GM15510 (cell line): Measurements from ENCODE around the gene DNAH5.

ENCODE experiments used
- POLR2A ChIP-seq: IDR thresholded peaks from 3 replicates; pipeline ENCODE4 v1.6.1; 2011; ENCODE audit warnings: borderline replicate concordance; ENCODE audit not compliant: insufficient read length; ENCODE audit errors: extremely low read depth

DNAH5 gene

GRCh38 chr5:13740471-13740870, 204.0 kb downstream of the DNAH5 start:
- no peak for TF ChIP-seq POLR2A

DNA sequence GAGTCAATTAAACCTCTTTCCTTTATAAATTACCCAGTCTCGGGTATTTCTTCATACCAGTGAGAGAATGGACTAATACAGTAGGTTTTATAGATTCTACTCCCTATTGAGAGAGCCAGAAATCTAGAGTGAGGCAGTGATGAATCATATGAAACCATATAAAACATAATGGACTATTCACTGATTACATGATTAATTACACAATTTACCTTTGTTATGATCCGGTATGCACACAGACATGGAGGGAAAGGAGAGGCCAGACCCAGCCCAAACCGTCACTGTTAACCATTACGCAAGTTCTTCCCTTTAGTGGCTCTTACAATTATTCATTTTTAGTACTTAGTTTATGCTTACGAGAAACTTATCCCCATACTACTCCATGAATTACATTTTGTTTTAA, 205.0 kb downstream of the DNAH5 start:
- TF ChIP-seq POLR2A, result no peak

DNA sequence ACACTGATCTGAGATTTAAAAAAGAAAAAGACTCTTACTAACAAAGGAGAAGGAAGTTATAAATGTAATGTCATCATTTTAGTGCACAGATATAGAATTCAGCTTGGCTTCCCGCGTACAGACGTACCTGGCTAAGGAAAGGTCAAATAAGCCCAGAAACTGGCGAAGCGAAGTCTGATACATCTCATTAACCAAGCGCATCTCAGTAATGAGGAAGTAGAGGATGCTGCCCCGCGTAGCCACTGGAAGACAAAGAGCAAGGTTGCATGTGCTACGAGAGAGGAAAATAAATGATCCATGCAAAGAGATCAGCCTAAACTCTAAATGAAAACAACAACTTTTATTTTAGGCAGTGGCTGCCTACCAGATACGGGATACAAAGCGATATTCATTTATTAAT, 208.8 kb downstream of the DNAH5 start:
- no peak for TF ChIP-seq POLR2A

GRCh38 chr5:13731121-13731628, 213.3 kb downstream of the DNAH5 start:
- no peak for TF ChIP-seq POLR2A

DNA sequence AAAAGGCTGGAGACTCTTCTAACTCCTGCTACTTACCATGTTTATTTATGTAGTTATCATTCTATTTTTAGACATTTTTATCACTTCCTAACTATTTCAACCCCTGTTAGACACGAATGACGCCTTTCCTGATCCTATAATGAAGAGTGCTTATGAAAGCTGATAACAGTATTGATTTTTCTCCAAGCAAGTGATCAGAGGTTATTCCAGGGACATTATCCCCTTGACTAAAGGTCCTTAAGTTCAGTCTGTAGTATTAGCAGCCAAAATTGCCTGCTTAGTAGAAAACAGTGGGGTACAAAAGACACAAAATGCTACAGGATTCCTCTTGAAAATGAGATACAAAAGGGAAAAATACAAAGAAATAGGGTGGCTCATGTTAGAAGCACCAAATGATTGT, 235.6 kb downstream of the DNAH5 start:
- TF ChIP-seq POLR2A, result no peak

DNA sequence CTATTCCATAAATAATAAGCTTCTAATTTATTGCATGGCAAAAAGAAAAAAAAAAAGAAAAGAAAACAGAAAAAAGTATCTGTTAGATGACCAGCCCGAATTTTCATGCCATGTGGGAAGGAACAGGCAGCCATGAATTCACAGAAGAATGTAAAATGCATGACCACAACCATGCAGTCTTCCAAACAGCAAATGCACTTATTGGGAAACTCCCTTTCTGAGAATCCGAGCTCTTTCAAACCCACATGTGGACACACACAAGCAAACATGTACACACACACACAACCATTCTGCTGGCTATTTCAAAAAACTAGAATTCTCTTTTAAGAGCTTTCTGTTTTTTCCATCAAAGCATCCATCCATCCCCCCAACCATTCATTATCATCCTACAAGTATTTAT, 236.1 kb downstream of the DNAH5 start:
- no peak for TF ChIP-seq POLR2A

- TF ChIP-seq POLR2A, result no peak
Observed at GRCh38 chr5:13704396-13704795, 240.1 kb downstream of the DNAH5 start.

DNA sequence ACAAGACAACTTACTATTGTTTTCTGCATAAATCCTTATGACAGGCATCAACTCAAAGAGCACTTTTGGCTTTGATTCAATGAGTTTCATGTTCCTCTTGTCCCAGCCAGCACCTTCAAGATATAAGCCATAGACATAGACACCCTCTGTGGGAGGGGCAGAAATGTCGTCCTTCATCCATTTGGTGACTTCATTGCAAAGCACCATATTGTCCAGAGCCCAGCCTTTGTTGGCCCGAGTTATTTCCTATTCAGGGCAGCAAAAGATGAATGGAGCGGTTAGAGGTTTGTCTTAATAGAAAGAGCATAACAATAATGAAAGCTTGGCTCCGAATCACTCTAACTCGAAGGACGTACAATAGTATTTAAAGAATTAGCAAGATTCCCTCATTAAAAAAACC, 243.9 kb downstream of the DNAH5 start:
- no peak for TF ChIP-seq POLR2A

DNA sequence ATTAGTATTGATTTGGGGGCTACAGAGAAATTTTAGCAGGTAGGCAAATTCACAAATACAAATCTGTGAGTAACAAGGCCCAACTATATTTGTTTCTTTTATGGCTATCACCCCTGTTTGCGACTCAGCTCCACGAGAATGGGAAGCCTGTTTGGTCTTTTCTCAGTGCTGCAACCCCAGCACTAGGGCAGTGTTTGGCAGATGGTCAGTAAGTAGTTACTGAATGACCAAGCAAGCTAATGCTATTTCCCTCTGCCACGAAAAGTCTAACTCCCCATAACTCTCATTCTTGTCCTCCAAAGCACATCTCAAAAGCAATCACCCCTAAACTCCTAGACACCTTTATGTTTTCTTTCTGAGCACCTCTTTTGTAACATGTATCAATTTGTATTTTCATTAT, 245.6 kb downstream of the DNAH5 start:
- no peak for TF ChIP-seq POLR2A

DNA sequence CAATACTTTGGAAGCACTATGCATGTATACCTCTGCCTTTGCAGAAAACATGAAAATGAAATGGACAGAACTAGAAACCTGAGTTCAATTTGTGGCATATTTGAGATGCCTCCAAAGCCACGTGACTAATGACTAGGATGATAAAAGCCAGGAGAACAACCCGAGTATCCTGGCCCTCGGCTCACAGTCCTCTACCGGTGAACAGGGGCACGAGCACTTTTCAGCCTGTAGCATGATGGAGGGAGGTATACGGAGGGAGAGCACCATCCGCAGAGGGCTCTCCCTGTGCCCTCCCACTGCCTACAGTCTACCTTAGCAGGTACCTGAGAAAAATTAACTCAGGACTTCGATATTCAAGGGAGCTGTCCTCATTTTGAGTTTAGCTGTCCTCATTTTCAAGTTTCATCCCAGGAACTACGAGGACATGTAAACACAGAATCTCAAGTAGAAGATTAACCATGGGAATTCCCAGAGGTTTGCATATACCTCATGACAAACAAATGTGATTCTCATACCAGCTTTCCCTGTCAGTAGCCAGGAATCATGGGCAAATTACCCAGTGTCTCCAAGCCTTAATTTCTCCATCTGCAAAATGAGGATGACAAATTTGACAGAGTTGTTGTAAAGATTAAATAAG, 249.3 kb downstream of the DNAH5 start:
- TF ChIP-seq POLR2A, result no peak

- no peak for TF ChIP-seq POLR2A
Observed at GRCh38 chr5:13692172-13692571, 252.3 kb downstream of the DNAH5 start.

DNA sequence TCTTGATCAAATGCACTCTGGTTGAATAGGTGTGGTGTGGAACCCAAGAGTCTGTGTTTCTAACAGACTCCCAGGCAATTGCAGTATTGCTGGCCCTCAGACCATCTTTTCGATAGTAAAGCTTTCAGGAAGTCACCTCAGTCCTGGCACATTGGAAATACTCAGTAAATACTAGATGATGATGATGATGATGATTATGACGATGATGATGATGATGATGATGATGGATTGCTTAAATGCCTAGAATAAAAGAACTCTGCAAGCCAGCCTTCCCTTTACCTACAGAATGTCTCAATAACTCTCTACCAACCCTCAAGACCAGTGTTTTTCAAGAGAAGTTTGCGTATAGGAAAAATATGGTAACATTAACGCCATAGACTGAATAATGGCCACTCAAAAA, 268.0 kb downstream of the DNAH5 start:
- no peak for TF ChIP-seq POLR2A

DNA sequence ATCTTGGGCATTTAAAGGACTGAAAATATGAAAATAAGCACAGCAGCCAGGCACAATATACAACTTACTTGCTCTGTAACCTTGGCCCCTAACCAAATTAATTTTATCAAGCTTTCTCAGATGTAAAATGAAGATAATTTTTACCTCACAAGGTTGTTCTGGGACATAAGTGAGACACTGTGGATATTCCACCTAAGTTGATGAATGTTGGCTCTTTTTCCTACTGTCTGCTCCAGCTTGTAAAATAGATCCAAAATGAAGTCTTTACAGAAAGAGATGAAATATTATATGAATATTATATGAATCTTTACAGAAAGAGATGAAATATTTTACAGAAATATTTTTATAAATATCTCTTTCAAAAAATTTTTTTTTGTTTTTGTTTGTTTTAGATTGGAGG, 270.1 kb downstream of the DNAH5 start:
- no peak for TF ChIP-seq POLR2A

DNA sequence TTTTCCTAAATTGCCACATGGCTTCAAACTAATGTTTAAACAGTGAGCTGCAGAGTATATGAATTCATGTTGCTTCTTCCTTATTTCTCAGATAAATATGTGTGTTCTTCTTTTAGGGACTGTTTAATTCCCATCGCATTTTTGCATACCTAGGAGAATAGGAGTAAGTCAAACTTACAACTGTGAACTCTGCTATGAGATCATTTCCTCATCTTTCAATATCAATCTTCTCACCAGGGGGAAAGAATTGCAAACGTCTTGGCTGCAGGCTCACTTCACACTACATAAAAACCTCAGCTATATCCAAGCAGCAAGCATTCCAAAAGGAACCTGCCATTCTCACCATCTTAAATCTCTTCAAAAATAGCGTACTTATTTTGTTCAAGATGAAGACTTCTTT, 271.0 kb downstream of the DNAH5 start:
- TF ChIP-seq POLR2A, result no peak

- no peak for TF ChIP-seq POLR2A
Observed at GRCh38 chr5:13664377-13664776, 280.1 kb downstream of the DNAH5 start.

GRCh38 chr5:13662626-13663025, 281.9 kb downstream of the DNAH5 start:
- no peak for TF ChIP-seq POLR2A

DNA sequence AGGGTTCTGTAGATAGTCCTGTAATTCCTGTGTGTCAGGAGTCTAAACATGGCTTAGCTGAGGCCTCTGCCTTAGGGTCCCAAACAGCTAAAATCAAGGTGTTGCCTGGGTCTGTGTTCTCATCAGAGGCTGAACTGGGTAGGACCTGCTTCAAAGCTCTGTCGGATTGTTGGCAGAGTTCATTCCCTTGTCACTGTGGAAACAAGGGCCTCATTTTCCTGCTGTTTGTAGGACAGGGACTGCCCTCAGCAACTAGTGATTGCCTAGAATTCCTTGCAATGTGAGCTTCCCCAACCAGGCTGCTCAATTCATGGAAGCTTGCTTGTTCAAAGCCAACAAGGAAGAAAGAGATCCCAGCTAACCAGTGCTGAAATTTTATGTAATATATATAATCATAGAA, 283.2 kb downstream of the DNAH5 start:
- no peak for TF ChIP-seq POLR2A
